ENCODE results near the gene SFTA2. TPM values are rescaled to one million over a fixed set of nuclear protein-coding genes. Genes with fewer than 3 reads are reported as not detected.
"Not testable (repeated sequence)": the region's sequence is repeated elsewhere in the genome, so short reads cannot be mapped to it uniquely, and the experiment has no call there.

SFTA2 gene
- total RNA-seq, 1 donor from 2014 or later = not detected

- Histone ChIP-seq H3K9me3 (replicated peaks) (no peaks in the 10 kb centered on the region), H3K27me3 (ENCODE audit: low read depth) (no peaks in the 10 kb centered on the region), H3K4me3 (peak overlapping the region; percentile 74), H3K27ac (replicated peaks) (peak overlapping the region; percentile 95), H3K4me1 (peaks cover 27% of the 10 kb centered on the region), H3K36me3 (peaks cover 50% of the 10 kb centered on the region)
- DNase-seq = no peak
- intact Hi-C loops (cut with micrococcal nuclease) = loop anchor here (5.0 kb wide), 1 partner anchor 157 kb away; no protein-coding TSS in a partner anchor
- peak; percentile 72 for TF ChIP-seq CTCF (IDR thresholded peaks at IDR 0.05; ENCODE audit: borderline replicate concordance)
These were observed 16.4 kb downstream of the SFTA2 start for GRCh38 chr6:30915591-30915946.

- no peaks in the 10 kb centered on the region for H3K9me3 ChIP-seq (replicated peaks)
- peaks cover 50% of the 10 kb centered on the region for H3K36me3 ChIP-seq
- DNase-seq = no peak
- peak overlapping the region; percentile 74 for H3K4me3 ChIP-seq
- intact Hi-C loops (cut with micrococcal nuclease) = loop anchor here (5.0 kb wide), 1 partner anchor 157 kb away; no protein-coding TSS in a partner anchor
- H3K4me1 ChIP-seq = peaks cover 27% of the 10 kb centered on the region
- H3K27me3 ChIP-seq (ENCODE audit: low read depth) = no peaks in the 10 kb centered on the region
- TF ChIP-seq CTCF (IDR thresholded peaks at IDR 0.05; ENCODE audit: borderline replicate concordance) = no peak
- peak overlapping the region; percentile 95 for H3K27ac ChIP-seq (replicated peaks)
These were observed 16.9 kb downstream of the SFTA2 start for GRCh38 chr6:30914854-30915590.

GRCh38 chr6:30914076-30914853, 17.7 kb downstream of the SFTA2 start, which contains the start of gene VARS2:
VARS2 (plus strand) TSS chr6:30914238; CDS start chr6:30914837, 599 bp downstream.
- Histone ChIP-seq H3K27me3 (ENCODE audit: low read depth) (no peaks in the 10 kb centered on the region), H3K36me3 (peaks cover 46% of the 10 kb centered on the region), H3K4me1 (peaks cover 28% of the 10 kb centered on the region), H3K27ac (replicated peaks) (peak within 1 kb of the TSS; percentile 95), H3K9me3 (replicated peaks) (no peaks in the 10 kb centered on the region), H3K4me3 (peak within 1 kb of the TSS; percentile 74)
- intact Hi-C loops (cut with micrococcal nuclease) = no loop called here
- peak; percentile 54 for TF ChIP-seq CTCF (IDR thresholded peaks at IDR 0.05; ENCODE audit: borderline replicate concordance)
- DNase-seq = peak; percentile 91

GRCh38 chr6:30913721-30914075, 18.3 kb downstream of the SFTA2 start:
- DNase-seq = no peak
- Histone ChIP-seq H3K4me1 (peaks cover 33% of the 10 kb centered on the region), H3K4me3 (peak overlapping the region; percentile 74), H3K9me3 (replicated peaks) (no peaks in the 10 kb centered on the region), H3K36me3 (peaks cover 42% of the 10 kb centered on the region), H3K27ac (replicated peaks) (peak overlapping the region; percentile 95), H3K27me3 (ENCODE audit: low read depth) (no peaks in the 10 kb centered on the region)
- intact Hi-C loops (cut with micrococcal nuclease) = no loop called here
- TF ChIP-seq CTCF (IDR thresholded peaks at IDR 0.05; ENCODE audit: borderline replicate concordance) = no peak

GRCh38 chr6:30912746-30913520, 19.0 kb downstream of the SFTA2 start:
- no peaks in the 10 kb centered on the region for H3K9me3 ChIP-seq (replicated peaks)
- no peak for TF ChIP-seq CTCF (IDR thresholded peaks at IDR 0.05; ENCODE audit: borderline replicate concordance)
- intact Hi-C loops (cut with micrococcal nuclease) = no loop called here
- H3K4me3 ChIP-seq = no peak overlapping the region
- peak overlapping the region; percentile 95 for H3K27ac ChIP-seq (replicated peaks)
- H3K27me3 ChIP-seq (ENCODE audit: low read depth) = no peaks in the 10 kb centered on the region
- H3K36me3 ChIP-seq = peaks cover 36% of the 10 kb centered on the region
- no peak for DNase-seq
- peaks cover 40% of the 10 kb centered on the region for H3K4me1 ChIP-seq

GRCh38 chr6:30910473-30910872, 21.5 kb downstream of the SFTA2 start:
- H3K27me3 ChIP-seq (ENCODE audit: low read depth); H3K27ac ChIP-seq (replicated peaks); H3K9me3 ChIP-seq (replicated peaks); intact Hi-C loops (cut with micrococcal nuclease); H3K4me3 ChIP-seq; DNase-seq: not testable (repeated sequence)
- H3K36me3 ChIP-seq = peaks cover 23% of the 10 kb centered on the region
- peaks cover 35% of the 10 kb centered on the region for H3K4me1 ChIP-seq
